Colonic mucosa (tissue), 4 donors: ENCODE measurements around the gene CENPB. TPM values are rescaled to one million over a fixed set of nuclear protein-coding genes. Genes with fewer than 3 reads are reported as not detected.

Experiments used
- DNase-seq: peaks from one replicate; pipeline ENCODE4 v3.0.0-alpha.2; 2020
- H3K27ac ChIP-seq: fragments of 200-600 bp; one replicate; pipeline ENCODE4 v1.8.0; 2021
- H3K27me3 ChIP-seq: fragments of 200-600 bp; one replicate; pipeline ENCODE4 v1.8.0; 2021
- H3K36me3 ChIP-seq: fragments of 200-600 bp; one replicate; pipeline ENCODE4 v1.8.0; 2021
- H3K4me1 ChIP-seq: fragments of 200-600 bp; one replicate; pipeline ENCODE4 v1.8.0; 2021; ENCODE audit warnings: mild to moderate bottlenecking
- H3K4me3 ChIP-seq: fragments of 200-600 bp; one replicate; pipeline ENCODE4 v1.8.0; 2021
- H3K9ac ChIP-seq, 2 donors: one replicate each; pipeline ENCODE4 v1.7.0; 2013; ENCODE audit warnings: control low read depth in 2 of 2, low read depth in 2 of 2, low read length in 2 of 2
- H3K9me3 ChIP-seq: fragments of 200-600 bp; one replicate; pipeline ENCODE4 v1.8.0; 2021
- CTCF ChIP-seq: fragments of 200-600 bp; IDR thresholded peaks from one replicate; pipeline ENCODE4 v1.8.0; 2022; ENCODE audit warnings: antibody characterized with exemption, mild to moderate bottlenecking
- intact Hi-C: fragments of 100-400 bp; cut with DNase I; formaldehyde crosslinking; loops from one replicate; pipeline ENCODE4 v1.14.1; 2022
- total RNA-seq, 2 donors: library from RNA; stranded (reverse); fragmentation: NEBNext Ultra II Directional in 1 of 2; extraction: Animal tissue kit (Norgen Biotek cat#: 25700) in 1 of 2; gene quantifications; one replicate each; pipeline ENCODE4 v1.2.1, GENCODE V29; 2021
- donor health status: healthy.
- donor health status: DM: no; HTN: no; CAD: no.
- donor health status: DM: no; HTN: no; CAD: no.

Gene CENPB
- total RNA-seq, 2 donors from 2014 or later, result 65.6 to 93.3 TPM

- H3K27me3 ChIP-seq, result peaks cover 10% of the 10 kb centered on the region
- DNase-seq, result no peak
- no peak overlapping the region for H3K9ac ChIP-seq
- TF ChIP-seq CTCF, result no peak
- no peak overlapping the region for H3K4me3 ChIP-seq
- no peak overlapping the region for H3K27ac ChIP-seq
- H3K9me3 ChIP-seq, result no peaks in the 10 kb centered on the region
- intact Hi-C loops, result no loop called here
- no peaks in the 10 kb centered on the region for H3K4me1 ChIP-seq
- no peaks in the 10 kb centered on the region for H3K36me3 ChIP-seq
Measured at GRCh38 chr20:3755269-3755668, 31.3 kb downstream of the CENPB start.

- intact Hi-C loops, result no loop called here
- TF ChIP-seq CTCF, result no peak
- Histone ChIP-seq H3K9me3 (no peaks in the 10 kb centered on the region), H3K27ac (no peak overlapping the region), H3K9ac (no peak overlapping the region), H3K36me3 (no peaks in the 10 kb centered on the region), H3K27me3 (peaks cover 15% of the 10 kb centered on the region), H3K4me1 (no peaks in the 10 kb centered on the region), H3K4me3 (no peak overlapping the region)
- DNase-seq, result no peak
Measured at GRCh38 chr20:3754276-3754630, 32.3 kb downstream of the CENPB start.

GRCh38 chr20:3753501-3754275, 32.9 kb downstream of the CENPB start:
- TF ChIP-seq CTCF, result no peak
- intact Hi-C loops, result no loop called here
- no peak for DNase-seq
- Histone ChIP-seq H3K27me3 (peaks cover 15% of the 10 kb centered on the region), H3K9me3 (no peaks in the 10 kb centered on the region), H3K4me1 (no peaks in the 10 kb centered on the region), H3K4me3 (no peak overlapping the region), H3K9ac (no peak overlapping the region), H3K27ac (no peak overlapping the region), H3K36me3 (no peaks in the 10 kb centered on the region)

- Histone ChIP-seq H3K36me3 (no peaks in the 10 kb centered on the region), H3K9ac (no peak overlapping the region), H3K4me1 (no peaks in the 10 kb centered on the region), H3K27ac (no peak overlapping the region), H3K9me3 (no peaks in the 10 kb centered on the region), H3K4me3 (no peak overlapping the region), H3K27me3 (peaks cover 15% of the 10 kb centered on the region)
- peak; percentile 78 for TF ChIP-seq CTCF
- intact Hi-C loops, result no loop called here
- peak; percentile 72 for DNase-seq
Measured at GRCh38 chr20:3753098-3753497, 33.4 kb downstream of the CENPB start.

- intact Hi-C loops, result no loop called here
- peaks cover 15% of the 10 kb centered on the region for H3K27me3 ChIP-seq
- H3K9ac ChIP-seq, result no peak overlapping the region
- no peaks in the 10 kb centered on the region for H3K36me3 ChIP-seq
- H3K4me1 ChIP-seq, result no peaks in the 10 kb centered on the region
- H3K9me3 ChIP-seq, result no peaks in the 10 kb centered on the region
- DNase-seq, result no peak
- H3K27ac ChIP-seq, result no peak overlapping the region
- H3K4me3 ChIP-seq, result peak overlapping the region; percentile 34
- no peak for TF ChIP-seq CTCF
Measured at GRCh38 chr20:3752386-3752759, 34.2 kb downstream of the CENPB start.
